GM12875 (cell line): ENCODE results near the gene CORO2B.

Source experiments
- H3K4me3 ChIP-seq: one replicate; pipeline ENCODE4 v1.5.1; 2011; ENCODE audit warnings: low read depth, low read length, control low read depth
- TF ChIP-seq, protein P1 (sequence below): IDR thresholded peaks from 2 replicates; pipeline ENCODE4 v1.5.1; 2011; ENCODE audit warnings: low read depth, mild to moderate bottlenecking, control low read depth, inconsistent platforms, low read length, moderate library complexity, borderline replicate concordance; ENCODE audit not compliant: insufficient read depth

Gene CORO2B

DNA sequence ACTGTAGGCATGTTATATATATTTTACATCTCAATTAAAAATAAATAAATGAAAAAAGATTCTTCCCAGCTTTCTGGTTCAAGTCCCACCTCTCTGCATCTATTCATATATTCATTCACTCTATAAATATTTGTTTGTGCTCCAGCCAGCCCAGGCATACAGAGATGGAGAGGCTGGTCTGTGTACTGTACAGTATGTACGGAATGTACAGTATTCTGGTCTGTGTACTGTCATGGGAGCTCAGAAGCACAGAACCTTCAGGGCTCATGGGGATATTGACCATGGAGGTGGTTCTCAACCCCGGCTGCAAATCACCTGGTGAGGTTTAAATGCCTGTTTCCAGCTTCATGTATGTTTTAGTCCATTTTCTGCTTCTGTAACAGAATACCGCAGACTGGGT lies 13.8 kb downstream of the CORO2B start:
- H3K4me3 ChIP-seq: no peak overlapping the region
- TF ChIP-seq, protein P1, sequence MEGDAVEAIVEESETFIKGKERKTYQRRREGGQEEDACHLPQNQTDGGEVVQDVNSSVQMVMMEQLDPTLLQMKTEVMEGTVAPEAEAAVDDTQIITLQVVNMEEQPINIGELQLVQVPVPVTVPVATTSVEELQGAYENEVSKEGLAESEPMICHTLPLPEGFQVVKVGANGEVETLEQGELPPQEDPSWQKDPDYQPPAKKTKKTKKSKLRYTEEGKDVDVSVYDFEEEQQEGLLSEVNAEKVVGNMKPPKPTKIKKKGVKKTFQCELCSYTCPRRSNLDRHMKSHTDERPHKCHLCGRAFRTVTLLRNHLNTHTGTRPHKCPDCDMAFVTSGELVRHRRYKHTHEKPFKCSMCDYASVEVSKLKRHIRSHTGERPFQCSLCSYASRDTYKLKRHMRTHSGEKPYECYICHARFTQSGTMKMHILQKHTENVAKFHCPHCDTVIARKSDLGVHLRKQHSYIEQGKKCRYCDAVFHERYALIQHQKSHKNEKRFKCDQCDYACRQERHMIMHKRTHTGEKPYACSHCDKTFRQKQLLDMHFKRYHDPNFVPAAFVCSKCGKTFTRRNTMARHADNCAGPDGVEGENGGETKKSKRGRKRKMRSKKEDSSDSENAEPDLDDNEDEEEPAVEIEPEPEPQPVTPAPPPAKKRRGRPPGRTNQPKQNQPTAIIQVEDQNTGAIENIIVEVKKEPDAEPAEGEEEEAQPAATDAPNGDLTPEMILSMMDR: no peak

DNA sequence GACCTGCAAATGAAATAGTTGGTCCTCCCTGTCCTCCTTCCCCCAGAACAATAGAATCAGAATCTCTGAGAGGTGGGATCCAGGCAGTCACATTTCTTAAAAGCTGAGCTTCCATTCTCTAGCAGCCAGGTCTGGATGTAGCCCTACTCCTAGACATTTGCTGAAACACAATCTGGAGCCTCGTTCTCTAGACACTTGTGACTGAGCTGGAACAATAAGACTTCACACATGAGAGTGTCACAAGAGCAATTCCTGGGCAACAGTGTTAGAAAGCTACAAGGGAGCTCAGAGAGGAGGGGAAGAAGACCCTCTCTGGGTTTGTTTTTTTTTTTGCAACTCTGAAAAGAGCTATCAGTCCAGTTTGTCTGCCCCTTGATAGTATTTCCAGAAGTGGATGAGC lies 14.5 kb downstream of the CORO2B start:
- TF ChIP-seq, protein P1: no peak
- H3K4me3 ChIP-seq: no peak overlapping the region

DNA sequence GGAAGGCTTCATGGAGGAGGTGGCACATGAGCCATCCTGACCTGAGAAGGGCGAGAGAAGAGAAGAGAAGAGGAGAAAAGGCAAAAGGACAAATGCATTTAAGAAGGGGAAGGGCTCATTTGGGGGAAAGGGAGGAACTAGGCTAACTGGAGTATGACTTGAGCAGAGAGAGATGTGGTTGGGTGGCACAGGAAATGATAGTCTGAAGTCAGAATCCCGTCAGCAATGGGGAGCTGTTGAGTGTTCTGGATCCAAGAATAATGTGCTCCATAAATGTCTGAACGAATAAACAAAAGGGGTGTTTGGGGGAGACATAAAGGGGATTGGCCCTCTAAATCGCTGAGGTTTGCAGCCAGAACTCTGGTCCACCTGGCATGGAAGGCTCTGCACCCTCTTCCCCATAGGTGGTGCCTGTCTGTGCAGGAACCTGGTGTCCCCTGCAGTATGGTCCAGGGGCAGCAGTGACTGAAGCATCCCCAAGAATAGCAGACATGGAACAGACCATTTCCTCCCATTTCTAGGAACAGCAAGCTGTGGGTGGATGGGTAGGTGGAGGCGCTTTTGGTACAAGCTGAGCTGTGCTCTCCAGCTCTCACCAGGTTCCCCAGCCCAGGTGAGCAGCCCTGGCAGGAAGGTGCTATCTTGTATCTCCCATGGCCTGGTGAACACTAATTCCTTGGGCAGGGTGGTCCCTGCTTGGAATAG lies 15.2 kb downstream of the CORO2B start:
- TF ChIP-seq, protein P1: no peak
- H3K4me3 ChIP-seq: no peak overlapping the region

DNA sequence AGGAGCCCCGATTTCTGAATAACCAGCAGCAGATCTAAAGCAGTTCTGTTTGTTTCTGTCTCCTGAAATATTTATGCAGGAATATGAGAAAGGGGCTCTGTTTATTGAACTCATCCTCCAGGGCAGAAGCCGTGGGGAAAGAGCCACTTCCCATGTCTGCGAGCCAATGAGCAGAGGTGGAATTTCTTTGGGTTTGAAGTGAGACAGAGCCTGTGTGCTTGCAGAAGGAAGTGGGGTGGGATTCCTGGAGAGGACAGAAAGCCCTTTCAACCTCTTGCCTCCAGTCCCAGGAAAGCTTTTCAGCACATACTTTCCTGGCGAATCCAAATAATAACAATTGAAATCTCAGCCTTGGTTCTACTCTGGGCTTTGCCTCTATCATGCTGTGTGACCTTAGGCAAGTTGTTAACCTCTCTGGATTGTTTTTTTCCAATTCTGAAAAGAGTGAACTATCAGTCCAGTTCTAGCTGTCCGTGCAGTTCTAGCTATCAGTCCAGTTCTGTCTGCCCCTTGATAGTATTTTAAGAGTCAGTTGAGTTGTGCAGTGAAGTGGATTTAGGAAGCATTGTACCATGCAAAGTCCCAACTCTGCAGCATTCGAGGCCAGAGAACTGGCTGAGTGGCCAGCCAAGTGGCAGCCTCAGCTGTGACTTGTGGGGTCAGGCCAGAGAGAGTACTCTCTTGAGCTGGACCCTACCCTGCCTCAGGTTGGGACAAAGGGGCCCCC lies 15.9 kb downstream of the CORO2B start:
- TF ChIP-seq, protein P1: no peak
- no peak overlapping the region for H3K4me3 ChIP-seq

DNA sequence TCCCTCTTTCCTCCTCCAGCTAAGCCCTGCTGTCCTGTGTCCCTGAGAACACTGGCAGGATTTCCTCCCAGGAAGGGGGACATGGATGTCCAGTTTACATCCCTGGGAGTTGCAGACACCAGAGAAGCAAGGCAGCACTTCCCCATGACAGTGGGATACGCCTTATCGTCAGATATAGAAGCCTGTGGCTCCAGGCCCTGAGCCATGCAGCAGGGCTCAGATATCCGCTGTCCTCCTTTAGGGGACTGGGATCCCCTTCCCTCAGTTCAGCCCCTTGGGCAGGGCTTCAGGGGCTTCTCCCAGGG lies 16.4 kb downstream of the CORO2B start:
- H3K4me3 ChIP-seq: no peak overlapping the region
- TF ChIP-seq, protein P1: no peak

DNA sequence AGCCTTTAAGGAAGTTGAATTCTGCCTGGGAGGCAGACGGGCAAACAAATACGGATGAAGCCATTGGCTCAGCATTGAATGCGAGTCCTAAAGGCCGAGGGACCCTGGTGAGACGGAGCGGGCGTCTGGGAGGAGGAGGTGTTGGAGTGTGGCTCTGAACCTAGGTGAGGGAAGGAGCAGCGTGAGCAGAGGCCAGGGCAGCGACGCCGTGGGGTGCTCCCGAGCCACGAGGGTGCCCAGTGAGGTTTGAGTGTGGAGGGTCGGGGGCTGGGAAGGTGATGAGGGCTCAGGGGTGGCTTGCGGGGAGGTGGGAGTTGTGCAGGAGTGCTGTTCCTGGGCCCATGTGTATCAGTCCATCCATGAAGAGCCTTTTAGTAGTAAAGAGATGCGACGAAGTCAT lies 17.0 kb downstream of the CORO2B start:
- TF ChIP-seq, protein P1: no peak

DNA sequence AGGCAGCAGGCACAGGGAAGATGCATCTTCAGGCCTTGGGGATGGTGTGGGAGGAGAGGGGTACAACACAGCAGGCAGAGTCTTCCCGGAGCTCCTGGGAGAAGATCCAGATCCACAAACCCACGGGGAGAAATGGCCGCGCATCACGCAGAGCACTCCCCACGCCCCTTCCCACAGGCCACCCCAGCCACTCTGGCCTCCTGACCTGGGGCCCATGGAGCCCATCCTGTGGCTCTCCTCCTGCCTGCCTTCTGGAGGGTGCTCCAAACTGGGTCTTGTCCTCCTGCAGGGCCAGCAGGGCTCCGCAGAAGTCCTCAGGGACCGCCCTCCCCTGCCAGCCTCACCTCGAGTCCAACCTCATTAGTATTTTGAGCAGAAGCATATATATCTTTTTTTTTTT lies 17.9 kb downstream of the CORO2B start:
- TF ChIP-seq, protein P1: no peak

More for the DNA sequence above, 17.0 kb downstream of the CORO2B start:
- no peak overlapping the region for H3K4me3 ChIP-seq

More for the DNA sequence above, 17.9 kb downstream of the CORO2B start:
- no peak overlapping the region for H3K4me3 ChIP-seq
